GM12892 (cell line): ENCODE data around the gene BCL2L12.

Experiments used
- POLR2A ChIP-seq: IDR thresholded peaks from 2 replicates; pipeline ENCODE4 v1.6.1; 2011; ENCODE audit warnings: low read depth, low read length, control low read depth
- POLR2AphosphoS5 ChIP-seq: IDR thresholded peaks from 2 replicates; pipeline ENCODE4 v1.6.1; 2011; ENCODE audit warnings: low read depth, low read length, control low read depth
- TAF1 ChIP-seq: IDR thresholded peaks from 2 replicates; pipeline ENCODE4 v1.6.1; 2011; ENCODE audit warnings: low read depth, mild to moderate bottlenecking, control low read depth, low read length, borderline replicate concordance

DNA sequence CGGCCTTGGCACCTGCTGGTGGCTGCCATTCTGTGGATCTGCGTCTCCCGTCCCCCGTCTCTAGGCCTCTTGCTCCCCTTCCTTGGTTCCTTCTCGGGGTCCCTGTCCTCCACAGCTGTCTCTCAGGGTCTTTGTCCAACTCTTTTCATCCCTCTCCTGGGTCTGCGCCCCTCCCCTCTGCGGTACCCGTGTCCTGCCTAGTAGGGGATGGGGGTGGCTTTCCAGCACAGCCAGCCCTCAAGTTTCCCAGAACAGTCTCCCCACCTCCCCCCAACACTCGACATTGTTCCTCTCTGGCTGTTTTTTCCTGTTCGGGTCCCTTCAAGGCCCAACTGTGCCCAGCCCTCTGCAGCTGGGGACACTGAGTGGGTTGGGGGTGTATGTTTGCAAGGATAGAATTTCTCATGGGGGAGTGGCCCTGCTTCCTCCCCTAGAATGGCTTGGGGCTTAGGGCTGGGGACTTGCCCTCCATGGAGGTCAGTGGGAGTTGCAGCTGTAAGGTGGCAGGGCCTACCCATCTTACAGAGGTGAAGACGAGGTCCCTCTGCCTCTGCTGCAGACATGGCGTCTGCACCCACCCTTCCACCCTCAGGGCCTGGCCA lies 22.9 kb downstream of the BCL2L12 start:
- TF ChIP-seq TAF1 (no peak), POLR2A (0 out of 2 replicates have a peak, but pooled peaks have one; percentile 26), POLR2AphosphoS5 (peak; percentile 67; the same call in 1 of the 2 replicates)
